HepG2 (cell line): ENCODE data around the gene VWCE. TPM values are rescaled to one million over a fixed set of nuclear protein-coding genes. Genes with fewer than 3 reads are reported as not detected.

Experiments used
- ATAC-seq: fragments of 200-7000 bp; cut with Tn5 transposase; 3 replicates; pipeline ENCODE4 v1.9.1; 2020; ENCODE audit warnings: mild to moderate bottlenecking, moderate library complexity
- BruUV-seq: library from RNA; stranded (reverse); fragments of 400-500 nt; replicated peaks from 2 replicates; lab custom pipeline; 2021; lab: Mats Ljungman, UMichigan
- CTCF ChIA-PET: fragments of 300-600 bp; formaldehyde crosslinking; extraction: SDS; loops from one replicate; lab custom pipeline; 2021; ENCODE audit warnings: low total read pairs, inconsistent platforms, low intra/inter-chr PET ratio; lab: Yijun Ruan, JAX
- POLR2A ChIA-PET: fragments of 350-600 bp; sonication (Branson Sonifier 250); formaldehyde crosslinking; loops from one replicate; lab custom pipeline; 2020; ENCODE audit warnings: antibody characterized with exemption, inconsistent platforms; lab: Yijun Ruan, JAX
- DNase-seq: peaks from one replicate; pipeline ENCODE4 v3.0.0-alpha.2; 2015; ENCODE audit warnings: low spot score
- FAIRE-seq: peaks from 3 replicates; lab custom pipeline; 2011; peaks lifted over from hg19 to GRCh38; lab: Jason Lieb, UNC
- H2AFZ ChIP-seq: one replicate; pipeline ENCODE4 v1.6.1; 2011; ENCODE audit warnings: low read length, inconsistent platforms
- H3K27ac ChIP-seq: fragments of 300-600 bp; 3 replicates; pipeline ENCODE4 v1.8.0; 2011; ENCODE audit warnings: mixed run types, mild to moderate bottlenecking, mixed read lengths, low read length, inconsistent platforms; ENCODE audit not compliant: insufficient read depth; ENCODE audit errors: extremely low read length
- H3K27me3 ChIP-seq, 2 experiments: fragments of 200-600 bp in 1 of 2; 2 replicates in 1 of 2; 3 replicates in 1 of 2; pipeline versions ENCODE4 v1.6.0 to v1.8.0; 2011; ENCODE audit warnings: low read length in 2 of 2, mild to moderate bottlenecking in 2 of 2, moderate library complexity in 2 of 2, inconsistent platforms in 1 of 2; ENCODE audit not compliant: insufficient read depth in 2 of 2, control insufficient read depth in 1 of 2
- H3K36me3 ChIP-seq, 2 experiments: fragments of 200-600 bp in 1 of 2; replicated peaks in 1 of 2; 2 replicates in 1 of 2; 3 replicates in 1 of 2; pipeline versions ENCODE4 v1.5.1 to v1.8.0; 2011; ENCODE audit warnings: low read length in 2 of 2, inconsistent platforms in 1 of 2; ENCODE audit not compliant: insufficient read depth in 2 of 2, control insufficient read depth in 1 of 2
- H3K4me1 ChIP-seq: 2 replicates; pipeline ENCODE4 v1.5.1; 2012; ENCODE audit warnings: low read length, inconsistent platforms; ENCODE audit not compliant: insufficient read depth
- H3K4me2 ChIP-seq: 2 replicates; pipeline ENCODE4 v1.6.0; 2011; ENCODE audit warnings: low read depth, low read length, inconsistent platforms
- H3K4me3 ChIP-seq, 3 experiments: fragments of 200-600 bp in 1 of 3; sonication (generic), shearing (Covaris generic) in 1 of 3; replicated peaks in 1 of 3; 2 replicates each; pipeline ENCODE4 v1.5.1; 2011 to 2016; ENCODE audit warnings: low read length in 3 of 3, inconsistent platforms in 2 of 3, low read depth in 2 of 3, mild to moderate bottlenecking in 2 of 3, control low read depth in 1 of 3, mixed read lengths in 1 of 3; ENCODE audit not compliant: insufficient read depth in 1 of 3
- H3K79me2 ChIP-seq: one replicate; pipeline ENCODE4 v1.6.1; 2011; ENCODE audit warnings: low read length, inconsistent platforms; ENCODE audit not compliant: insufficient read depth
- H3K9ac ChIP-seq: 2 replicates; pipeline ENCODE4 v1.6.0; 2011; ENCODE audit warnings: mild to moderate bottlenecking, low read depth, low read length, inconsistent platforms; ENCODE audit not compliant: insufficient read depth
- H3K9me3 ChIP-seq: 2 replicates; pipeline ENCODE4 v1.5.1; 2012; ENCODE audit warnings: mild to moderate bottlenecking, low read length
- H4K20me1 ChIP-seq: 2 replicates; pipeline ENCODE4 v1.6.0; 2011; ENCODE audit warnings: inconsistent platforms, mild to moderate bottlenecking, low read length, moderate library complexity; ENCODE audit not compliant: insufficient read depth
- DMAP1 ChIP-seq: IDR thresholded peaks from 2 replicates; pipeline ENCODE4 v1.6.1; 2016
- HMG20A ChIP-seq: IDR thresholded peaks from 2 replicates; pipeline ENCODE4 v1.6.1; 2016; ENCODE audit warnings: borderline replicate concordance
- MAFK ChIP-seq, 2 experiments: IDR thresholded peaks in 1 of 2; conservative IDR thresholded peaks in 1 of 2; 2 replicates each; pipeline ENCODE4 v1.6.1; 2011; ENCODE audit warnings: improper control_type of control experiment in 2 of 2, low read length in 2 of 2
- MED8 ChIP-seq: sonication (generic); formaldehyde crosslinking; IDR thresholded peaks from 2 replicates; pipeline ENCODE4 v1.8.1; 2023; ENCODE audit warnings: mild to moderate bottlenecking, missing genetic modification reagents; ENCODE audit not compliant: insufficient replicate concordance
- MYNN ChIP-seq: sonication (generic); formaldehyde crosslinking; IDR thresholded peaks from 2 replicates; pipeline ENCODE4 v1.4.0; 2020; ENCODE audit warnings: mild to moderate bottlenecking, low read depth, missing genetic modification reagents
- YEATS2 ChIP-seq: sonication (generic); formaldehyde crosslinking; IDR thresholded peaks from 2 replicates; pipeline ENCODE4 v1.4.0; 2020; ENCODE audit warnings: missing genetic modification reagents, borderline replicate concordance
- ZNF501 ChIP-seq: sonication (generic); formaldehyde crosslinking; IDR thresholded peaks from 2 replicates; pipeline ENCODE4 v1.5.1; 2020; ENCODE audit warnings: mild to moderate bottlenecking, moderate library complexity, missing genetic modification reagents
- ZNF780A ChIP-seq: sonication (generic); formaldehyde crosslinking; IDR thresholded peaks from 2 replicates; pipeline ENCODE4 v1.8.0; 2022; ENCODE audit warnings: mild to moderate bottlenecking, missing genetic modification reagents, moderate library complexity
- WGBS: methylation state at CpG from one replicate; pipeline ENCODE4 v1.1.6; 2017; ENCODE audit warnings: low lambda C conversion rate; 5-methylcytosine and 5-hydroxymethylcytosine counted together
- in situ Hi-C: cut with HindIII; loops from 2 replicates; pipeline ENCODE4 v1.10.0; 2017; ENCODE audit warnings: low pct_unique_long_range_greater_than_20kb; ENCODE audit not compliant: extremely low pct_ligation_motif_present
- intact Hi-C: fragments of 100-400 bp; cut with micrococcal nuclease; formaldehyde crosslinking; loops from one replicate; pipeline ENCODE4 v1.10.0; 2022; ENCODE audit not compliant: unreplicated experiment
- polyA plus RNA-seq, 8 experiments: library from polyadenylated mRNA; depleted of rRNA in 3 of 8; stranded (reverse) in 7 of 8; unstranded in 1 of 8; fragments of >200 nt; fragmentation: Illumina TruSeq in 4 of 8; extraction: Trizol in 4 of 8; gene quantifications; 2 replicates each; pipeline versions ENCODE4 v1.2.1 to v1.2.3, GENCODE V29; 2011 to 2016; ENCODE audit warnings: low read depth in 4 of 8, missing spikeins in 1 of 8, mixed read lengths in 1 of 8; ENCODE audit not compliant: insufficient read depth in 1 of 8
- total RNA-seq, 5 experiments: library from RNA; depleted of rRNA; stranded (reverse); fragments of >200 nt; fragmentation: Illumina TruSeq; extraction: Trizol; gene quantifications; 2 replicates each; pipeline ENCODE4 v1.2.3, GENCODE V29; 2016; ENCODE audit warnings: low read depth in 1 of 5
- TF ChIP-seq, protein P1 (sequence below): sonication (generic); formaldehyde crosslinking; IDR thresholded peaks from 2 replicates; pipeline ENCODE4 v1.5.1; 2020; ENCODE audit warnings: mild to moderate bottlenecking, missing genetic modification reagents, moderate library complexity
- TF ChIP-seq, protein P2 (sequence below): IDR thresholded peaks from 2 replicates; pipeline ENCODE4 v1.6.1; 2016; ENCODE audit warnings: mild to moderate bottlenecking, missing biosample characterization, missing genetic modification reagents
- TF ChIP-seq, protein P3 (sequence below): sonication (generic); formaldehyde crosslinking; IDR thresholded peaks from 2 replicates; pipeline ENCODE4 v1.8.1; 2023; ENCODE audit warnings: mild to moderate bottlenecking, inconsistent platforms, moderate library complexity, missing genetic modification reagents, borderline replicate concordance
- TF ChIP-seq, protein P4 (sequence below): IDR thresholded peaks from 2 replicates; pipeline ENCODE4 v1.6.1; 2016; ENCODE audit warnings: low read depth
- TF ChIP-seq, protein P5 (sequence below): sonication (generic); formaldehyde crosslinking; IDR thresholded peaks from 2 replicates; pipeline ENCODE4 v1.8.0; 2022; ENCODE audit warnings: mild to moderate bottlenecking, missing genetic modification reagents, moderate library complexity

Gene VWCE
- total and polyA plus RNA-seq, 2 of the 13 experiments (the other 11 are each of a cell fraction or from before 2014, with no cell fraction given): 27.6 to 58.3 TPM

DNA sequence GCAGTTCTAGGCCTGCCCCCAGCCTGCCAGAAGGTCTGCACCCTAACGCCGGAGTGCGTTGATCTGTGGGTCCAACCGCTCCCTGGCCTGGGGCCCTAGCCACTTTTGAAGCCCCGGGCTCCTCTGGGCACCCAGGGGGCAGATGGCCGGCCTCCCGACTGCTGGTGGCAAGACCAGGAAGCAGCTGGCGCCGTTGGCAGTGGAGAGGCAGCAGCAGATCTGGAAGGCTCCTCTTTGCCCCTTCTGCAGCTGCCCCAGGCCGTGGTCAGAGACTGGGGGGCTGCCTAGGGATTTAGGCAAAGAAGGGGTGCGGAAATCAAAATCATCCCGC, 445 bp upstream of the VWCE start (continued):
- TF ChIP-seq, protein P1, sequence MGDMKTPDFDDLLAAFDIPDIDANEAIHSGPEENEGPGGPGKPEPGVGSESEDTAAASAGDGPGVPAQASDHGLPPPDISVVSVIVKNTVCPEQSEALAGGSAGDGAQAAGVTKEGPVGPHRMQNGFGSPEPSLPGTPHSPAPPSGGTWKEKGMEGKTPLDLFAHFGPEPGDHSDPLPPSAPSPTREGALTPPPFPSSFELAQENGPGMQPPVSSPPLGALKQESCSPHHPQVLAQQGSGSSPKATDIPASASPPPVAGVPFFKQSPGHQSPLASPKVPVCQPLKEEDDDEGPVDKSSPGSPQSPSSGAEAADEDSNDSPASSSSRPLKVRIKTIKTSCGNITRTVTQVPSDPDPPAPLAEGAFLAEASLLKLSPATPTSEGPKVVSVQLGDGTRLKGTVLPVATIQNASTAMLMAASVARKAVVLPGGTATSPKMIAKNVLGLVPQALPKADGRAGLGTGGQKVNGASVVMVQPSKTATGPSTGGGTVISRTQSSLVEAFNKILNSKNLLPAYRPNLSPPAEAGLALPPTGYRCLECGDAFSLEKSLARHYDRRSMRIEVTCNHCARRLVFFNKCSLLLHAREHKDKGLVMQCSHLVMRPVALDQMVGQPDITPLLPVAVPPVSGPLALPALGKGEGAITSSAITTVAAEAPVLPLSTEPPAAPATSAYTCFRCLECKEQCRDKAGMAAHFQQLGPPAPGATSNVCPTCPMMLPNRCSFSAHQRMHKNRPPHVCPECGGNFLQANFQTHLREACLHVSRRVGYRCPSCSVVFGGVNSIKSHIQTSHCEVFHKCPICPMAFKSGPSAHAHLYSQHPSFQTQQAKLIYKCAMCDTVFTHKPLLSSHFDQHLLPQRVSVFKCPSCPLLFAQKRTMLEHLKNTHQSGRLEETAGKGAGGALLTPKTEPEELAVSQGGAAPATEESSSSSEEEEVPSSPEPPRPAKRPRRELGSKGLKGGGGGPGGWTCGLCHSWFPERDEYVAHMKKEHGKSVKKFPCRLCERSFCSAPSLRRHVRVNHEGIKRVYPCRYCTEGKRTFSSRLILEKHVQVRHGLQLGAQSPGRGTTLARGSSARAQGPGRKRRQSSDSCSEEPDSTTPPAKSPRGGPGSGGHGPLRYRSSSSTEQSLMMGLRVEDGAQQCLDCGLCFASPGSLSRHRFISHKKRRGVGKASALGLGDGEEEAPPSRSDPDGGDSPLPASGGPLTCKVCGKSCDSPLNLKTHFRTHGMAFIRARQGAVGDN (CRISPR knock-in tag): peak; percentile 64
- TF ChIP-seq MED8 (CRISPR knock-in tag): peak; percentile 37
- TF ChIP-seq, protein P2, sequence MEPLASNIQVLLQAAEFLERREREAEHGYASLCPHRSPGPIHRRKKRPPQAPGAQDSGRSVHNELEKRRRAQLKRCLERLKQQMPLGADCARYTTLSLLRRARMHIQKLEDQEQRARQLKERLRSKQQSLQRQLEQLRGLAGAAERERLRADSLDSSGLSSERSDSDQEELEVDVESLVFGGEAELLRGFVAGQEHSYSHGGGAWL (CRISPR knock-in tag): no peak
- peak; percentile 13; the same call in 1 of the 2 replicates for TF ChIP-seq ZNF501 (CRISPR knock-in tag)
- TF ChIP-seq YEATS2 (CRISPR knock-in tag): no peak
- no peak; the same call in 1 of the 2 replicates for TF ChIP-seq DMAP1 (CRISPR knock-in tag)

DNA sequence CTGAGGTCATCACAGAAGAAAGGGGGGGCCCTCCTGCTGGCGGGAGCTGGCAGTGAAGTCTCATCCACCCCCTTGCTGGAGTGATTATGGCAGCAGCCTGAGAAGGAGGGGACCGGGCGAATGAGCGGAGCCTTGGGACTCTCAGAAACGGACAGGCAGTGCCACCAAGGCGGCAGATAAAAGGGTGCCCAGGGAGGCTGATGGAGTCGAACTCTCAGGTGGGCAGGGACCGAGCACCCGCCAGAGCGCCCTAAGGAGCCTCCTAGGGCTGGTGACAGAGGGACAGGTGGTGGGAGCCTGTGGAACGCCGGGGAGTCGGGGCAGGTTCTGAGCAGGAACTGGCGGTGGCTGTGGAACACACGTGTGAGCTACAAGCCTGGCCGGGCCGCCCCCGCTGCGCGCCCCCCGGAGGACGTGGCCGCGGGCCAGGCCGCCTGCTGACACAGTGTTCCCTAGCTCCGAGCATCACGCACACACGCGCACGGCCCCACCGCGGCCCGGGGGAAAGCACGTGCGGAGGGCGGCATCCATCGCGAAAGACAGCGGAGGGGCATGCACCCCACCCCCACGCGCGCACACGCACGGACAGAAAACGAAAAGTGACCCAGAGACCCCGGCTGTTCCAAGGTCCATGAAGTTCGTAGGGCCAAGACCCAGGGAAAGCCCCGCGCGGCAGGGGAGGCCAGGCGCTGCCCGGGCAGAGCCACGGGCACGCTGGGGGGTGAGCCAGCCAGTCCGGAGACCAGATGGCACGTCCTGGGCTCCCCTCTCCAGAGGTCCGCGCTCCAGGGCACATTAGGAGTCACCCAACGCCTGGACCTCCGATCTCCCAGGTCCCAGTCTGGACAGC, 1.0 kb downstream of the VWCE start:
- CTCF ChIA-PET: no interaction called here
- H3K4me3 ChIP-seq: peak overlapping the region; percentile 67 to 88 (median 83)
- peaks cover 13 to 39% of the 10 kb centered on the region in 2 experiments; a peak in 4 of 5 replicates for H3K36me3 ChIP-seq
- H3K79me2 ChIP-seq: peaks cover 45% of the 10 kb centered on the region
- H3K9me3 ChIP-seq: no peaks in the 10 kb centered on the region
- peak overlapping the region; percentile 91 for H3K9ac ChIP-seq
- POLR2A ChIA-PET: interaction anchor here (0.6 to 2.7 kb wide), 16 partner anchors 8 to 136 kb away, joined by 3 to 23 read pairs (median 4); partner anchors contain the start of genes CPSF7, CYB561A3, SDHAF2 and TMEM138
- peak overlapping the region; percentile 93 for H3K4me2 ChIP-seq
- H3K27me3 ChIP-seq: no peaks in the 10 kb centered on the region; a peak in 1 of 5 replicates
- intact Hi-C loops: loop anchor here (1.0 to 5.0 kb wide), 2 partner anchors 39 to 93 kb away; partner anchors contain the start of genes DDB1 and TKFC
- H3K4me1 ChIP-seq: peaks cover 65% of the 10 kb centered on the region
- H4K20me1 ChIP-seq: peaks cover 20% of the 10 kb centered on the region
- WGBS: 0% methylated on average over 1 of the region's 60 CpGs
- no peak overlapping the region for H2AFZ ChIP-seq
- no TSS peak for BruUV-seq
- DNase-seq: peak; percentile 34
- no peak for FAIRE-seq
- ATAC-seq: peak; percentile 34
- in situ Hi-C loops: no loop called here
- peak overlapping the region; percentile 94 for H3K27ac ChIP-seq
- TF ChIP-seq, protein P3, sequence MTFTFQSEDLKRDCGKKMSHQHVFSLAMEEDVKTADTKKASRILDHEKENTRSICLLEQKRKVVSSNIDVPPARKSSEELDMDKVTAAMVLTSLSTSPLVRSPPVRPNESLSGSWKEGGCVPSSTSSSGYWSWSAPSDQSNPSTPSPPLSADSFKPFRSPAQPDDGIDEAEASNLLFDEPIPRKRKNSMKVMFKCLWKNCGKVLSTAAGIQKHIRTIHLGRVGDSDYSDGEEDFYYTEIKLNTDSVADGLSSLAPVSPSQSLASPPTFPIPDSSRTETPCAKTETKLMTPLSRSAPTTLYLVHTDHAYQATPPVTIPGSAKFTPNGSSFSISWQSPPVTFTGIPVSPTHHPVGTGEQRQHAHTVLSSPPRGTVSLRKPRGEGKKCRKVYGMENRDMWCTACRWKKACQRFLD (CRISPR knock-in tag): 0 out of 2 replicates have a peak, but pooled peaks have one; percentile 25
- TF ChIP-seq, protein P4, sequence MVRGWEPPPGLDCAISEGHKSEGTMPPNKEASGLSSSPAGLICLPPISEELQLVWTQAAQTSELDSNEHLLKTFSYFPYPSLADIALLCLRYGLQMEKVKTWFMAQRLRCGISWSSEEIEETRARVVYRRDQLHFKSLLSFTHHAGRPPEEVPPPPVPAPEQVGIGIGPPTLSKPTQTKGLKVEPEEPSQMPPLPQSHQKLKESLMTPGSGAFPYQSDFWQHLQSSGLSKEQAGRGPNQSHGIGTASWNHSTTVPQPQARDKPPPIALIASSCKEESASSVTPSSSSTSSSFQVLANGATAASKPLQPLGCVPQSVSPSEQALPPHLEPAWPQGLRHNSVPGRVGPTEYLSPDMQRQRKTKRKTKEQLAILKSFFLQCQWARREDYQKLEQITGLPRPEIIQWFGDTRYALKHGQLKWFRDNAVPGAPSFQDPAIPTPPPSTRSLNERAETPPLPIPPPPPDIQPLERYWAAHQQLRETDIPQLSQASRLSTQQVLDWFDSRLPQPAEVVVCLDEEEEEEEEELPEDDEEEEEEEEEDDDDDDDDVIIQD (CRISPR knock-in tag): no peak
- TF ChIP-seq MAFK (conservative IDR thresholded peaks at IDR 0.05 in 1 of 2, IDR thresholded peaks at IDR 0.05 in 1 of 2; ENCODE audit: low read length in 2 of 2): no peak
- TF ChIP-seq, protein P5, sequence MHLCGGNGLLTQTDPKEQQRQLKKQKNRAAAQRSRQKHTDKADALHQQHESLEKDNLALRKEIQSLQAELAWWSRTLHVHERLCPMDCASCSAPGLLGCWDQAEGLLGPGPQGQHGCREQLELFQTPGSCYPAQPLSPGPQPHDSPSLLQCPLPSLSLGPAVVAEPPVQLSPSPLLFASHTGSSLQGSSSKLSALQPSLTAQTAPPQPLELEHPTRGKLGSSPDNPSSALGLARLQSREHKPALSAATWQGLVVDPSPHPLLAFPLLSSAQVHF (CRISPR knock-in tag): no peak
- no peak; the same call in 1 of the 2 replicates for TF ChIP-seq ZNF780A (CRISPR knock-in tag)
- TF ChIP-seq HMG20A (CRISPR knock-in tag): no peak
- 0 out of 2 replicates have a peak, but pooled peaks have one; percentile 22 for TF ChIP-seq MYNN (CRISPR knock-in tag)
